HCT116 (cell line): ENCODE measurements around the gene CBFA2T2. TPM values are rescaled to one million over a fixed set of nuclear protein-coding genes. Genes with fewer than 3 reads are reported as not detected.

Source experiments
- ATAC-seq: fragments of 200-7000 bp; cut with Tn5 transposase; 2 replicates; pipeline ENCODE4 v1.9.1; 2020; ENCODE audit warnings: mild to moderate bottlenecking, moderate library complexity
- BruUV-seq: library from RNA; stranded (reverse); fragments of 400-500 nt; replicated peaks from 2 replicates; lab custom pipeline; 2021; lab: Mats Ljungman, UMichigan
- CTCF ChIA-PET: fragments of 300-600 bp; sonication (Branson Sonifier 250); formaldehyde crosslinking; loops from one replicate; lab custom pipeline; 2021; ENCODE audit warnings: antibody characterized with exemption; lab: Charles Lee
- POLR2A ChIA-PET: fragments of 300-600, 350-600 bp; sonication (Branson Sonifier 250); formaldehyde crosslinking; loops from one replicate; lab custom pipeline; 2021; ENCODE audit warnings: antibody characterized with exemption; lab: Charles Lee
- RAD21 ChIA-PET, 2 experiments: fragments of 300-600 bp; sonication (Branson Sonifier 250); formaldehyde crosslinking; loops; one replicate each; lab custom pipeline; 2023; ENCODE audit warnings: low total read pairs in 2 of 2; ENCODE audit not compliant: uncharacterized antibody in 2 of 2, unreplicated experiment in 2 of 2, low non-redundant PET in 1 of 2; lab: Charles Lee
- DNase-seq: peaks from one replicate; pipeline ENCODE4 v3.0.0-alpha.2; 2010; ENCODE audit warnings: low read depth, low spot score
- H2AFZ ChIP-seq: fragments of 200-600 bp; shearing (Covaris generic), sonication (generic); 2 replicates; pipeline ENCODE4 v1.6.1; 2017; ENCODE audit warnings: low read depth, mixed run types, mixed read lengths, antibody characterized with exemption, low read length; ENCODE audit not compliant: poor library complexity, severe bottlenecking
- H3K27ac ChIP-seq: 2 replicates; pipeline ENCODE4 v1.5.1; 2012; ENCODE audit warnings: low read depth, low read length
- H3K27me3 ChIP-seq: fragments of 200-600 bp; sonication (generic); 2 replicates; pipeline ENCODE4 v1.6.1; 2016; ENCODE audit warnings: mixed run types, low read length, mixed read lengths; ENCODE audit not compliant: insufficient read depth
- H3K36me3 ChIP-seq, 2 experiments: fragments of 200-500 bp in 1 of 2; fragments of 200-600 bp in 1 of 2; sonication (Bioruptor generic) in 1 of 2; sonication (generic) in 1 of 2; 2 replicates each; pipeline versions ENCODE4 v1.5.1 to v1.6.1; 2014 to 2016; ENCODE audit warnings: low read length in 2 of 2, inconsistent platforms in 1 of 2, mixed read lengths in 1 of 2, mixed run types in 1 of 2; ENCODE audit not compliant: insufficient read depth in 2 of 2, control insufficient read depth in 1 of 2
- H3K4me1 ChIP-seq, 2 experiments: fragments of 200-600 bp in 1 of 2; sonication (generic) in 1 of 2; 2 replicates each; pipeline versions ENCODE4 v1.5.1 to v1.6.1; 2012 to 2017; ENCODE audit warnings: low read length in 2 of 2, inconsistent platforms in 1 of 2, mild to moderate bottlenecking in 1 of 2, mixed read lengths in 1 of 2, mixed run types in 1 of 2, moderate library complexity in 1 of 2; ENCODE audit not compliant: insufficient read depth in 2 of 2, control insufficient read depth in 1 of 2
- H3K4me2 ChIP-seq: fragments of 200-600 bp; sonication (generic); 2 replicates; pipeline ENCODE4 v1.6.1; 2017; ENCODE audit warnings: mixed run types, low read length, mixed read lengths
- H3K4me3 ChIP-seq, 2 experiments: fragments of 200-600 bp in 1 of 2; sonication (generic) in 1 of 2; replicated peaks in 1 of 2; 2 replicates each; pipeline ENCODE4 v1.5.1; 2011 to 2016; ENCODE audit warnings: low read length in 2 of 2, control low read depth in 1 of 2, low read depth in 1 of 2, mild to moderate bottlenecking in 1 of 2, mixed read lengths in 1 of 2, mixed run types in 1 of 2
- H3K79me2 ChIP-seq: fragments of 200-600 bp; sonication (generic); 2 replicates; pipeline ENCODE4 v1.6.1; 2017; ENCODE audit warnings: mild to moderate bottlenecking, mixed run types, low read length, moderate library complexity, mixed read lengths; ENCODE audit not compliant: insufficient read depth
- H3K9ac ChIP-seq: fragments of 200-600 bp; sonication (generic); 2 replicates; pipeline ENCODE4 v1.6.1; 2016; ENCODE audit warnings: low read length, mixed read lengths
- H3K9me2 ChIP-seq: fragments of 200-600 bp; sonication (generic), shearing (Covaris generic); 2 replicates; pipeline ENCODE4 v1.6.1; 2017; ENCODE audit warnings: mixed run types, mild to moderate bottlenecking, moderate library complexity; ENCODE audit not compliant: insufficient read depth
- H3K9me3 ChIP-seq, 2 experiments: fragments of 200-500 bp in 1 of 2; fragments of 200-600 bp in 1 of 2; sonication (Bioruptor generic) in 1 of 2; sonication (generic) in 1 of 2; 2 replicates each; pipeline ENCODE4 v1.6.1; 2014 to 2017; ENCODE audit warnings: low read length in 2 of 2, mixed read lengths in 2 of 2, inconsistent platforms in 1 of 2, low read depth in 1 of 2, mild to moderate bottlenecking in 1 of 2, mixed run types in 1 of 2, moderate library complexity in 1 of 2; ENCODE audit not compliant: control insufficient read depth in 1 of 2, insufficient read depth in 1 of 2
- H4K20me1 ChIP-seq: fragments of 200-600 bp; sonication (generic), shearing (Covaris generic); 2 replicates; pipeline ENCODE4 v1.6.1; 2017; ENCODE audit warnings: mixed run types, mild to moderate bottlenecking, moderate library complexity; ENCODE audit not compliant: insufficient read depth
- CEBPB ChIP-seq: IDR thresholded peaks from 2 replicates; pipeline ENCODE4 v1.6.1; 2012; ENCODE audit warnings: low read depth
- EGR1 ChIP-seq: IDR thresholded peaks from 2 replicates; pipeline ENCODE4 v1.6.1; 2012; ENCODE audit warnings: low read depth
- ELF1 ChIP-seq: IDR thresholded peaks from 2 replicates; pipeline ENCODE4 v1.6.1; 2012; ENCODE audit warnings: low read depth, borderline replicate concordance
- EZH2 ChIP-seq: fragments of 200-600 bp; sonication (generic); IDR thresholded peaks from 2 replicates; pipeline ENCODE4 v1.6.1; 2017; ENCODE audit warnings: antibody characterized with exemption, mixed run types
- FOSL1 ChIP-seq: IDR thresholded peaks from 2 replicates; pipeline ENCODE4 v1.6.1; 2012; ENCODE audit warnings: low read depth
- JUND ChIP-seq: IDR thresholded peaks from 2 replicates; pipeline ENCODE4 v1.6.1; 2012
- POLR2A ChIP-seq: IDR thresholded peaks from 2 replicates; pipeline ENCODE4 v1.7.0; 2011; ENCODE audit warnings: borderline replicate concordance; ENCODE audit not compliant: insufficient read depth, insufficient read length; ENCODE audit errors: extremely low read depth
- POLR2AphosphoS5 ChIP-seq: IDR thresholded peaks from 2 replicates; pipeline ENCODE4 v1.6.1; 2011; ENCODE audit warnings: mild to moderate bottlenecking, low read depth, low read length, moderate library complexity
- RAD21 ChIP-seq: IDR thresholded peaks from 2 replicates; pipeline ENCODE4 v1.6.1; 2012; ENCODE audit warnings: low read depth, mild to moderate bottlenecking
- REST ChIP-seq: IDR thresholded peaks from 2 replicates; pipeline ENCODE4 v1.6.1; 2012; ENCODE audit warnings: low read depth
- SP1 ChIP-seq: IDR thresholded peaks from 2 replicates; pipeline ENCODE4 v1.6.1; 2012; ENCODE audit warnings: low read depth
- SRF ChIP-seq: IDR thresholded peaks from 2 replicates; pipeline ENCODE4 v1.6.1; 2012; ENCODE audit warnings: low read depth
- TCF7L2 ChIP-seq: IDR thresholded peaks from 2 replicates; pipeline ENCODE4 v1.7.0; 2011; ENCODE audit warnings: borderline replicate concordance, inconsistent platforms; ENCODE audit not compliant: insufficient read depth, insufficient read length; ENCODE audit errors: extremely low read depth
- ZBTB33 ChIP-seq: IDR thresholded peaks from 2 replicates; pipeline ENCODE4 v1.6.1; 2011; ENCODE audit warnings: mild to moderate bottlenecking, low read length, moderate library complexity; ENCODE audit not compliant: insufficient replicate concordance; ENCODE audit errors: extremely low read depth
- ZFX ChIP-seq: fragments of 450-650 bp; IDR thresholded peaks from 2 replicates; pipeline ENCODE4 v1.6.1; 2017
- ZNF274 ChIP-seq: fragments of 200-500 bp; sonication (Bioruptor generic); IDR thresholded peaks from 2 replicates; pipeline ENCODE4 v1.6.1; 2014; ENCODE audit warnings: mild to moderate bottlenecking, low read depth, low read length, inconsistent platforms
- intact Hi-C: fragments of 100-400 bp; cut with micrococcal nuclease; formaldehyde crosslinking; loops from 2 replicates; pipeline ENCODE4 v1.10.0; 2022
- total RNA-seq: library from RNA; stranded (reverse); gene quantifications from one replicate; pipeline ENCODE4 v1.2.1, GENCODE V29; 2021; ENCODE audit not compliant: unreplicated experiment
- TF ChIP-seq, protein P1 (sequence below): IDR thresholded peaks from 2 replicates; pipeline ENCODE4 v1.6.1; 2012
- TF ChIP-seq, protein P2 (sequence below): IDR thresholded peaks from 2 replicates; pipeline ENCODE4 v1.6.1; 2012

Gene CBFA2T2
- total RNA-seq, 1 experiment from 2014 or later: 8.0 TPM

DNA sequence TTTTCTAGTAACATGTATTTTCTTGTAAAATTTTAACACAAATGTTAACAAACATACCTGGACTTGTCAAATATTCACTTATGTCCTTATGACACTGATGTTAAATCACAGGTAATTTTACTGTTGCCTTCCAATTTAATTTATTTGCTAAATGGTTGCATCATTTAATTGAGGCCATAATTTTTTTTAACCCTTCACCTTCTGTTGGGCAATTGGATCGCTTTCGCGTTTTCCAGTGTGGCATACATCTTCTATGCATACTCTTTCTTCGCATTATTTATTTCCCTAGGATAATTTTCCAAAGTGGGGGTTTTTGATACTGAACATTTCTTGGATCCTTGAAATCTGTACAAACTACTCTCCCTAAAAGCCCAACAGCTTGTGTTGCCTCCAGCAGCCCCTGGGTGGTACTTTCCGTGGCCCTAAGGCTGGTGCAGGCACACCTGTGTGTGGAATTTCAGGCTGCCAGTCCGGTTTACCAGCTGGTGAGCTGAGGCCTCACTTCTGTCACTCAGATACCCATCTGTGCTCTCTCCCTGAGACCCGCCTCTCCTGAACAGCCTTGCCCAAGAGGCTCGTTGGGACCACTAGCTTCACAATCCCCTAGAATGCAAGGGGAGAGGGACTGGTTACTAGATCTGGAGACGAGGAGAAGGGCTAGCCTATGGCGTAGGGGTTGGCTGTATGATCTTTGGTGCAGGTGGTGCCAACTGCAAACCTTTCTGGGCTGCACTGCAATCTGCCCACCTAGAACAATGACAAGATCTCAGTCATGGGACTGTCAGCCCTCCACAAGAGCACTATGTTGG is 161.1 kb downstream of the CBFA2T2 start:
- no peaks in the 10 kb centered on the region for H3K9me3 ChIP-seq
- BruUV-seq: no TSS peak
- H3K27me3 ChIP-seq: no peaks in the 10 kb centered on the region
- POLR2A ChIA-PET: no interaction called here
- H3K9me2 ChIP-seq: no peaks in the 10 kb centered on the region
- no peak for TF ChIP-seq REST
- no peak for TF ChIP-seq POLR2A
- TF ChIP-seq ZBTB33: no peak
- no peak for TF ChIP-seq EGR1
- TF ChIP-seq ZNF274: no peak
- no peak for TF ChIP-seq FOSL1
- no peak for TF ChIP-seq TCF7L2
- no peak for TF ChIP-seq CEBPB
- TF ChIP-seq, protein P1, sequence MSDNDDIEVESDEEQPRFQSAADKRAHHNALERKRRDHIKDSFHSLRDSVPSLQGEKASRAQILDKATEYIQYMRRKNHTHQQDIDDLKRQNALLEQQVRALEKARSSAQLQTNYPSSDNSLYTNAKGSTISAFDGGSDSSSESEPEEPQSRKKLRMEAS: no peak
- TF ChIP-seq EZH2: no peak
- no peak for TF ChIP-seq POLR2AphosphoS5
- no peak for TF ChIP-seq ELF1
- TF ChIP-seq SRF: no peak
- no peak for TF ChIP-seq JUND
- TF ChIP-seq RAD21: no peak
- no peak for TF ChIP-seq ZFX
- TF ChIP-seq, protein P2, sequence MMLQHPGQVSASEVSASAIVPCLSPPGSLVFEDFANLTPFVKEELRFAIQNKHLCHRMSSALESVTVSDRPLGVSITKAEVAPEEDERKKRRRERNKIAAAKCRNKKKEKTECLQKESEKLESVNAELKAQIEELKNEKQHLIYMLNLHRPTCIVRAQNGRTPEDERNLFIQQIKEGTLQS: no peak
- TF ChIP-seq SP1: no peak
- TF ChIP-seq, all 23 proteins: peak for 0
- Histone ChIP-seq H3K4me1 (peaks cover 0 to 16% of the 10 kb centered on the region in 2 experiments; a peak in 1 of 4 replicates), H4K20me1 (no peaks in the 10 kb centered on the region), H3K9ac (no peak overlapping the region), H3K27ac (no peak overlapping the region), H3K4me2 (no peak overlapping the region), H2AFZ (no peak overlapping the region), H3K36me3 (no peaks in the 10 kb centered on the region), H3K4me3 (no peak overlapping the region), H3K79me2 (no peaks in the 10 kb centered on the region)
- intact Hi-C loops: loop anchor here (5.0 to 10.0 kb wide), 2 partner anchors 134 to 474 kb away; no protein-coding TSS in a partner anchor
- ATAC-seq (no peak), DNase-seq (no peak)
- ChIA-PET CTCF (interaction anchor here (1.7 kb wide), 1 partner anchor 13 kb away, joined by 5 read pairs; no protein-coding TSS in a partner anchor), RAD21 (no interaction called here)
